NCI-H345 (cell line): ENCODE results near the gene CCL16.

ENCODE experiments used
- DNase-seq: peaks from one replicate; lab custom pipeline; 2025; lab: John Stamatoyannopoulos, UW

CCL16 gene

GRCh38 chr17:35936063-35936462, 45.2 kb downstream of the CCL16 start:
- DNase-seq = no peak

GRCh38 chr17:35934760-35935159, 46.5 kb downstream of the CCL16 start:
- no peak for DNase-seq

GRCh38 chr17:35932586-35932985, 48.7 kb downstream of the CCL16 start:
- no peak for DNase-seq

GRCh38 chr17:35931794-35932425, 49.4 kb downstream of the CCL16 start:
- no peak for DNase-seq

GRCh38 chr17:35930211-35931065, 50.9 kb downstream of the CCL16 start, which contains the start of gene RDM1:
Gene RDM1 (minus strand): TSS chr17:35930773. CDS start chr17:35930727, 46 bp downstream.
- DNase-seq = peak; percentile 88

- no peak for DNase-seq
Measured at GRCh38 chr17:35927714-35928113, 53.6 kb downstream of the CCL16 start.
